Stimulated activated effector memory CD8-positive, alpha-beta T cell treated with anti-CD3 and anti-CD28 coated beads, Interleukin-12 subunit alpha, Interleukin-12 subunit beta, amount 100 ng/mL, for 72 hours (primary cell): ENCODE results near the gene SOX12.

Experiments used
- ATAC-seq: fragments of 150-1000 bp; cut with Tn5 transposase; 2 replicates; pipeline ENCODE4 v1.10.0; 2021
- DNase-seq, 2 donors: peaks; one replicate each; pipeline ENCODE4 v3.0.0; 2021 to 2022; ENCODE audit warnings: low spot score in 2 of 2
- H3K27ac Mint-ChIP-seq: one replicate; pipeline ENCODE4 v1.8.0; 2022; ENCODE audit warnings: mild to moderate bottlenecking, mixed read lengths
- H3K36me3 Mint-ChIP-seq: one replicate; pipeline ENCODE4 v1.8.0; 2022; ENCODE audit warnings: mild to moderate bottlenecking, mixed read lengths
- H3K4me1 Mint-ChIP-seq: one replicate; pipeline ENCODE4 v1.8.0; 2022; ENCODE audit warnings: mixed read lengths
- H3K4me3 Mint-ChIP-seq: one replicate; pipeline ENCODE4 v1.8.0; 2022; ENCODE audit warnings: mild to moderate bottlenecking, mixed read lengths
- H3K9me3 Mint-ChIP-seq: one replicate; pipeline ENCODE4 v1.8.0; 2022; ENCODE audit warnings: mixed read lengths

SOX12 gene

DNA sequence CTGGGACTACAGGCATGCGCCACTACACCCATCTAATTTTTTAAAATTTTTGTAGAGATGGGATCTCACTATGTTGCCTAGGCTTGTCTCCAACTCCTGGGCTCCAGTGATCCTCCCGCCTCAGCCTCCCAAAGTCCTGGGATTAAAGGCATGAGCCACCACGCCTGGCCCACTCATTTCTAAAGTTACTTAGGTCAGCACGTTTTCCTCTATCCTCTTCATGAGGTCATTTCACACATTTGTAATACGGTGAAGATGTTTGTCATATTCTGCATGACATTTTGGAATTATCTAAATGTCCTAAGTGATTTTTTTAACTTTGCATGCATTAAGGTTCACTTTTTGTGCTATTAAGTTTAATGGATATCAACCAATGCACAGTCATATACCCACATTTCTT lies 11.9 kb upstream of the SOX12 start:
- peaks cover 5% of the 10 kb centered on the region for H3K4me1 Mint-ChIP-seq
- H3K4me3 Mint-ChIP-seq: no peak overlapping the region
- no peaks in the 10 kb centered on the region for H3K9me3 Mint-ChIP-seq
- no peak overlapping the region for H3K27ac Mint-ChIP-seq
- ATAC-seq (no peak), DNase-seq (no peak)
- H3K36me3 Mint-ChIP-seq: peaks cover 6% of the 10 kb centered on the region

DNA sequence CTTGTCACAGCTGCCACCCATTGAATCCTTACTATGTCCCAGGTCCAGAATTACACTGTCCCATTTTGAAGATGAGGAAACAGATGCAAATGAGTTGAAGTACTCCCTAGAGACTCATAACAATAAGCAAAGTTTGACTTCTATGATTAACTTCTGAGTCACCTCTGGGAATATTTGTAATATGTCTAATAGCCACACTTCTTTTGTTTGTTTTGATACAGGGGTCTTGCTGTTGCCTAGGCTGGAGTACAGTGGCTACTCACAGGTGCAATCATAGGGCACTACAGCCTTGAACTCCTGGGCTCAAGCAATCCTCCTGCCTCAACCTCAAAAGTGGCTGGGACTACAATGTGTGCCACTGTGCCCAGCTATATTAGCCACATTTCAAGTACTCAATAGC lies 11.4 kb upstream of the SOX12 start:
- H3K4me3 Mint-ChIP-seq: no peak overlapping the region
- DNase-seq: no peak
- ATAC-seq: no peak
- H3K36me3 Mint-ChIP-seq: peaks cover 6% of the 10 kb centered on the region
- H3K4me1 Mint-ChIP-seq: peaks cover 5% of the 10 kb centered on the region
- no peaks in the 10 kb centered on the region for H3K9me3 Mint-ChIP-seq
- no peak overlapping the region for H3K27ac Mint-ChIP-seq

DNA sequence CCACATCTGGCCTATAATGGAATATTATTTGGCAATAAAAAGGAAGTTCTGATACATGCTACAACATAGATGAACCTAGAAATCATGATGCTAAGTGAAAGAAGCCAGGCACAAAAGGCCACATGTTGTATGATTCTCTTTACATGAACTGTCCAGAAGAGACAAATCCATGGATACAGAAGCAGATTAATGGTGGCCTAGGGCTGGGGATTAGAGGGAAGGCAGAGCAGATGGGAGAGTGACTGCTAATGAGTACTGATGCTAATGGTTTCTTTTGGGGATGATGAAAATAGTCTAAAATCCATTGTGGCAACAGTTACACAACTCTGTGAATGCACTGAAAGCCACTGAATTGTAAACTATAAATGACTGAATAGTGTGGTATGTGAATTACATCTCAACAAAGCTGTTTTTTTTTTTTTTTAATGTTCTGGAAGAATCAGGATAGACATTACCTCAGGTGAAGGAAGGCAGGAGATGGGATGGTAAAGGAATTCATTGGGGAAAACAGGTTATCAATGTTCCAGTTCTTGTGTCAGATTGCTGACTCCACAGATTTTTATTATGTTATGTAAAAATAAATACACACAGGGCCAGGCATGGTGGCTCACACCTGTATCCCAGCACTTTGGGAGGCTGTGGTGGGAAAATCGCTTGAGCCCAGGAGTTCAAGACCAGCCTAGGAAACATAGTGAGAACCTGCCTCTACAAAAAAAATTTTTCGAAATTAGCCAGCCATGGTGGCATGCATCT lies 8.9 kb upstream of the SOX12 start:
- Mint-ChIP-seq H3K9me3 (no peaks in the 10 kb centered on the region), H3K4me1 (no peaks in the 10 kb centered on the region), H3K36me3 (no peaks in the 10 kb centered on the region), H3K27ac (no peak overlapping the region), H3K4me3 (no peak overlapping the region)
- DNase-seq (no peak), ATAC-seq (no peak)

DNA sequence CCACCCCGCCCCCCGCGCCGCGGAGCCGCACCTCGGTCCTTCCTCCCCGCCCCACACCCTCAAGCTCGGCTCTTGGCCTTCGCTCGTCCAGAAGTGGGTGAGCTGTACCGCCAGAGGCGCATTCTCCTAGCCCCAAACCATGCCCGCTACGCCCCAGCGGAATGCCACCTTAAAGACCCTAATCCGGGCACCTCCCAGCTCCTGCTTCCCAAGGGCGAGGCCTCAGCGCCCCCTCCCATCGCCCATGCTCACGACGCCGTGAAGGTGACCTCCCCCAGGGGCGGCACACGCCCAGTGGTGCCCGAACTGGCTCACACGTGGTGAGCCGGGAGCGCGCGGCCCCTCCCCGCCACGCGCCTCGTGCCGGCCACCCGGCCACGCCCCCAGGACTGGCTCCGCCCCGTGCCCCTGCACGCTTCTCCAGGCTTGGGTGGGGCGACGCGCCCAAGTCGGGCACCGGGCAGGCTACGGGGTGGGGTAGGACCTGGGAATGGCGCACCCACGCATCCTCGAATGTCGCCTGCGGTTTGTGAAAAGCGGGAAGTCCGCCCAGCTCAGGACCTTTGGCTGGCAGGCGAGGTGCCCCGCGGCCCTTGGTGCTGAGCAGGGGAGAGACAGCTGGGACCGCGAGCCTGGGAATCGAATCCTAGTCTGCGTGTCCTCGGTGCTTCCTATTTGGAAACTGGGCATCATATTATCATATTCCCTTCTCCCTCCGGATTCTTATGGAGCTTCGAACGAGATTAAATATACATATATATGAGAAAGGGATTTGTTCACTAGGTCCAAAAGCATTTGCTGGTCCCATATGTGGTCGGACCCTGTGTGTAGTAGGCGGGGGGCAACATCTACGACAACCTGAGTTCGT lies 941 bp upstream of the SOX12 start:
- Mint-ChIP-seq H3K27ac (peak overlapping the region; percentile 23), H3K9me3 (no peaks in the 10 kb centered on the region), H3K4me3 (peak overlapping the region; percentile 78), H3K36me3 (peaks cover 20% of the 10 kb centered on the region), H3K4me1 (peaks cover 20% of the 10 kb centered on the region)
- peak; percentile 76 for ATAC-seq
- peak; percentile 88 to 95 for DNase-seq

DNA sequence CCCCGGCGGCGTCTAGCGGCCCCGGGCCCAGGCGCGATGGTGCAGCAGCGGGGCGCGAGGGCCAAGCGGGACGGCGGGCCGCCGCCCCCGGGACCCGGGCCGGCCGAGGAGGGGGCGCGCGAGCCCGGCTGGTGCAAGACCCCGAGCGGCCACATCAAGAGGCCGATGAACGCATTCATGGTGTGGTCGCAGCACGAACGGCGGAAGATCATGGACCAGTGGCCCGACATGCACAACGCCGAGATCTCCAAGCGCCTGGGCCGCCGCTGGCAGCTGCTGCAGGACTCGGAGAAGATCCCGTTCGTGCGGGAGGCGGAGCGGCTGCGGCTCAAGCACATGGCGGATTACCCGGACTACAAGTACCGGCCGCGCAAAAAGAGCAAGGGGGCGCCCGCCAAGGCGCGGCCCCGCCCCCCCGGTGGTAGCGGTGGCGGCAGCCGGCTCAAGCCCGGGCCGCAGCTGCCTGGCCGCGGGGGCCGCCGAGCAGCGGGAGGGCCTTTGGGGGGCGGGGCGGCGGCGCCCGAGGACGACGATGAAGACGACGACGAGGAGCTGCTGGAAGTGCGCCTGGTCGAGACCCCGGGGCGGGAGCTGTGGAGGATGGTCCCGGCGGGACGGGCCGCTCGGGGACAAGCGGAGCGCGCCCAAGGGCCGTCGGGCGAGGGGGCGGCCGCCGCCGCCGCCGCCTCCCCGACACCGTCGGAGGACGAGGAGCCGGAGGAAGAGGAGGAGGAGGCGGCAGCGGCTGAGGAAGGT lies 715 bp downstream of the SOX12 start:
- H3K4me1 Mint-ChIP-seq: peaks cover 29% of the 10 kb centered on the region
- H3K4me3 Mint-ChIP-seq: peak overlapping the region; percentile 78
- ATAC-seq (no peak), DNase-seq (peak; percentile 34 to 81)
- no peak overlapping the region for H3K27ac Mint-ChIP-seq
- H3K36me3 Mint-ChIP-seq: peaks cover 20% of the 10 kb centered on the region
- no peaks in the 10 kb centered on the region for H3K9me3 Mint-ChIP-seq

DNA sequence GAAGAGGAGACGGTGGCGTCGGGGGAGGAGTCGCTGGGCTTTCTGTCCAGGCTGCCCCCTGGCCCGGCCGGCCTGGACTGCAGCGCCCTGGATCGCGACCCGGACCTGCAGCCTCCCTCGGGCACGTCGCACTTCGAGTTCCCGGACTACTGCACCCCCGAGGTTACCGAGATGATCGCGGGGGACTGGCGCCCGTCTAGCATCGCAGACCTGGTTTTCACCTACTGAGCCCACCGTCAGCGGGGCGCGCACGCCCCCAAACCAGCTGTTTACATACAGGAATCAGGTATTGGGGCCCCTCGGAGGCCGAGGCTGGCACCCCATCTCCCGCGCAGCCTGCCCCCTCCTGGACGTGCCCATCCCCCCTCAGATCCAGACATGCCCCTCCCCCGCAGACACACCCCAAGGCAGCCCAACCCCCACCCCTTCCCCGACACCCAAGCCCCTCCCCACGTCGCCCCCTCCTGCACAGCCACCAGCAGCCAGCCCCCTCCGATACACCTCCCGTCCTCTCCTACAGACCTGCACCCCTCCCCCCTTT lies 1.4 kb downstream of the SOX12 start:
- ATAC-seq: no peak
- H3K9me3 Mint-ChIP-seq: no peaks in the 10 kb centered on the region
- peak; percentile 14 to 68 for DNase-seq

DNA sequence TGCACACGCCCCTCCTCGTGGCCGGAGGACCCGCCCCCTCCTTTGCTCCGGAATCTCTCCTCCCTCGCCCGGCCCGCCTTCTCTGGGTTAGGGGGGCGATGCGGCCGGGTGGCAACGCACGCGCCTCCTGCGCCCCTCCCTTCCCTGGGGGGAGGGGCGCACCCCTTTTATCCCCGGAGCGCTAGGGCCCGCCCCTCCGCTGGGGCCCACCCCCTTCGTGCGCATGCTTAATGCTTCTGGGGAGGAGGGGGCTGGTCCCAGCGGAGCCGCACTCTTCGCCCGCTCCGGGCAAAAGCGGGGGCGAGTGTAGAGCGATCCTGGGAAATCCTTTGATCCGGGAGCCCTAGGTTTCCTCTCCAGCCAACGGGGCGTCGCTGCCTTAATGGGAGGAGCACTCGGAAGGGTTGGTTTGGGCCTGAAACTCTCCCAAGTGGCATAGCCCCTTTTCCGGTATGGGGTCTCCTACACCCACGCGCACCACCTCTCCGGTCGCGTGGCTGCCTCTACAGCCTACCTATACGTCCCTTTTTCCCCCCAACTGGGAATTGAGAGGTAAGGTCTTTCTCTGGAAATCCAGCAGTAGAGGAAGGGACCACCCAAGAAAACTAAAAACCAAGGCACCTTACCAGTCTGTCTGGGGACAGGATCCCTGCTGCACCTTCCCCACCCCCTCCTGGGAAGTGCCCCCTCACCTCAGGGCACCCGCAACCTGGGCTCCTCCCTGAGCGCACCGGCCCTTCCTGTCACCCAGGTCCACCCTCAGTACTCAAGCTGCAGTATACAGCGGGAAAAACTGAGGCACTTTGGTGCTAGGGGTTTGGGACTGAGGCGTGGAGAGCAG lies 2.1 kb downstream of the SOX12 start:
- ATAC-seq: peak; percentile 0
- Mint-ChIP-seq H3K4me1 (peaks cover 29% of the 10 kb centered on the region), H3K9me3 (no peaks in the 10 kb centered on the region), H3K36me3 (peaks cover 20% of the 10 kb centered on the region), H3K4me3 (peak overlapping the region; percentile 78), H3K27ac (no peak overlapping the region)
- DNase-seq: peak; percentile 55 to 83

More for the DNA sequence above, 1.4 kb downstream of the SOX12 start:
- Mint-ChIP-seq H3K4me1 (peaks cover 29% of the 10 kb centered on the region), H3K36me3 (peaks cover 20% of the 10 kb centered on the region), H3K4me3 (peak overlapping the region; percentile 78), H3K27ac (no peak overlapping the region)

DNA sequence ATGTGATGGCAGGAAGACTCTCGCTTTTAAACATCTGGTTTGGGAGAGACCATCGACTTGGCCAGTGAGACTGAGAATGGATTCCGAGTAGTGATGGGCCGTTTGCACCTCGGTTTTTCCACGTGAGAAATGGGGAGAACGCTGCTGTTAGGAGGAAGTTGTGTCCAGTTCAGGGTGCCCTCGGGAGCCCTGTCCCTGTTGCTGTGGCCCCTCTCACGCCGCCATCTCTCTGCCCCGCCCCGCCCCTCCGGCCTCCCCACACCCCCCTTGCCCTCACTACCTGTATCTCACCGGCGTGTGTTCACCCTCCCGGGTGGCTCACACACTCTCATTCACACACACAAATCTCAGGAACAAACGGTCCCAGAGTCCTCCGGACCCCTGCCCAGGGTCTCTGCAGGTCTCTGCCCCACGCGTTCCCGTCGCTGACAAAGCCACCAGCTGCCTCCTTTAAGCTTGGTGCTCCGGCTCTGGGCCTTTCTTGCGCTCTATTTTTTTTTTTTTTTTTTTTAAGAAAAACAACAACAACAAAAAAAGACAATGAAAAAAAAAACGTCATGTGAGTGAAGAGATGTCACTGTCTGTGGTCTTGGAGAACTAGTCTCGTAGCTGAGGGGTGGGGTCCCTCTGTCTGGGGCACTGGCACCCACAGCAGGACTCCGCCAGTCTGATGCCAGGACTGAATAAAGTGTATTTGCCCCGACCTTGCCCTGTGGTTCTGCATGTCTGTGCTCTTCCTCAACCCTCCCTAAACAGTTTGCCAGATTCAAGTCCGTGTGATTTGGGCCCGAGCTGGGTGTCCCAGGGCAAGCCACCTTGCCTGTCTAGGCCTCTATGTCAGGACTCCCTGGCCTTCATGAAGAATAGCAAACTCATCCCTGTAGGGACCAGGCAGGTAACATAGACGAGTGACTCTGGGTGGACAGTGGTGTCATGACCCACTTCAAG lies 2.9 kb downstream of the SOX12 start:
- Mint-ChIP-seq H3K27ac (peak overlapping the region; percentile 16), H3K36me3 (peaks cover 20% of the 10 kb centered on the region), H3K4me1 (peaks cover 29% of the 10 kb centered on the region)

DNA sequence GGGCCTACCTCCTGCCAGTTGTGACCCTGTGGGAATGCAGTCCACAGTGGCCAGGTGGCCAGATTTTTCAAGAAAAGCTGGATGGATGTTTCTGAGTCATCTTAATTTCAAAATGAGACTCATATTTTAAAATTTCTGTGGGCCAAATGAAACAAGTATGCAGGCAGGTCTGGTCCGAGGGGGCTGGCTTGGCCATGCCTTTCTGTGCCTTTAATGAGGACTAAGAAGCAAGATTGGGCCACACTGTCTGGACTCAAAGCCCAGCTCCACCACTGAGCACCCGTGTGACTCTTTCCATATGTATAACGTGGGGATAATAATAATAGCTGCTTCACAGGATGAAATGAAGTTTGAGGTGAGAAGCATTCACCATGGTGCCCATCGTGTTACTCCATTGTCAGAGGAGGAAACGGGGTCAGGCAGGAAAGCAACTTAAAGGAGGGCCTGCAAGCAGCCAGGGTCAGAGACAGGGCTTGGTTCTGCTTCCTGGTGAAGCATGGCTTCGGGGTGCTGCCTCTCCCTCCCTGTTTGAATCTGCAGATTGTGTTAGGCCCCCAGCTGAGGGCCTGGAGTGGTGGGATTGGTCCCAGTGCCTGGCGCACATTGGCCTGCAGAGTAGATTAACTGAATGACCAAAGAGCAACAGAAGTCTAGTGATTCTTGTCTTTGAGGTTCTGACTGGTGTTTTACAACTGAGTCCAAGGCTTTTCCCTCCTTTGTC lies 3.8 kb downstream of the SOX12 start:
- no peak for ATAC-seq
- peaks cover 26% of the 10 kb centered on the region for H3K4me1 Mint-ChIP-seq
- DNase-seq: peak in 1 of 2 donors; percentile 53
- peak overlapping the region; percentile 78 for H3K4me3 Mint-ChIP-seq
- H3K27ac Mint-ChIP-seq: peak overlapping the region; percentile 16
- H3K36me3 Mint-ChIP-seq: peaks cover 19% of the 10 kb centered on the region
- no peaks in the 10 kb centered on the region for H3K9me3 Mint-ChIP-seq

More for the DNA sequence above, 2.9 kb downstream of the SOX12 start:
- Mint-ChIP-seq H3K4me3 (peak overlapping the region; percentile 78), H3K9me3 (no peaks in the 10 kb centered on the region)
- ATAC-seq: no peak
- DNase-seq: no peak

DNA sequence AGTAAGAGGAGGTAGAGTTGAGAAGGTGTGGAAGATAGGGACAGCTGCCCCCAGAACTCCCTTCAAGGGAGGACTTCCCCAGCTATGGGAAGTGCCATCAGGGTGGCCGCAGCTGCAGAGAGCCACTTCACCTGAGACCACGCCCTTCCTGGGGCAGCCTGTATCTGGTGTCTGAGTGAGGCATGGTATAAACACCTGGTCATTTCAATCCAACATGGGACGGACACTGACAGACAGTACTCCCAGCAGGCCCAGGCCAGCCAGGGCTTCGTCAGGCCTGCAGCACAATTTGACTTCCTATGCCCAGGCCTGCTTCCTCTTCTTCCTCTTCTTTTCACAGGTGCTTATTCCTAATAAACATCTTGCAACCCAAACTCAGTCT lies 4.5 kb downstream of the SOX12 start:
- DNase-seq (no peak), ATAC-seq (no peak)
- Mint-ChIP-seq H3K4me3 (no peak overlapping the region), H3K4me1 (peaks cover 22% of the 10 kb centered on the region), H3K9me3 (no peaks in the 10 kb centered on the region), H3K27ac (no peak overlapping the region), H3K36me3 (peaks cover 12% of the 10 kb centered on the region)

DNA sequence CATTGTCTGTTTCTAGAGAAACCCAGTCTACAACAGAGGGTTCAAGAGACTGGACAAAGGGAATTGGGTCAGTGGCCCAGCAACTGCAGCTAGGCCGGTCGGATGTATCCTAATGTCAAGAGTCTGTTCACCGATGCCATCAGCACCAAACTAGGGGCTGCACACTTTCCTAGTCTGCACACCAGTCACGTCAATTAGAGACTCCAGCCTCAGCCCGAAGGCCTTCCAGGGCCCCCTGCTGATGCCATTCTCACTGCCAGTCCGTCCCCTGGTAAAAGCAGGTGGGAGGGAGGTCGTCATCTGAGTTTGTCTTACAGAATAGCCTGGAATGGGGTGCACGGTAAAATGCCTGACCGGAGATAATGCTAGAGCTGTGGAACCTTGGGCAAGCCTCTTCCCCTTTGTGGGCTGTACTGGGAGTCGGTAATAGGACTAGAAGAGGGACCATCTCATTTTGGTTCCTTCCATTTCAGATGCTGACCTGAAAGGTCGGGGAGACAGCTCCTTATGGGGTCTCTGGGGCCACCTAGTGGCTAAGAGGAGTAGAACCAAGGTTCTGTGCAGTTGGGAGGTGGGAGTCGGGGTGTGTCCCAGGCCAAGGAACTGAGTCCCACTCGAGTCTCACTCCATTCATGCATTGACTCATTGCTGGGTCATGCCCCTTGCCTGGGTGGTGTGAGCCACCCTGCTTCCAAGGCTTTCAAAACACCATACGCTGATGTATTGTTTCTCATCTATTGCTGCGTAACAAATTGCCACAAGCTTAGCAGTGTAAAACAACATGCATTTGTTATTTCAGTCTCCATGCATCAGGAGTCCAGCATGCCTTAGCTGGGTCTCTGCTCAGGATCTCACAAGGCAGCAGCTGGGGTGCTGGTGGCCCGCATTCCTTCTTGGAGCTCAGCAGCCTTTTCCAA lies 5.1 kb downstream of the SOX12 start:
- H3K27ac Mint-ChIP-seq: no peak overlapping the region
- ATAC-seq (peak; percentile 69), DNase-seq (peak; percentile 42 to 72)
- H3K4me1 Mint-ChIP-seq: peaks cover 22% of the 10 kb centered on the region
- H3K36me3 Mint-ChIP-seq: peaks cover 8% of the 10 kb centered on the region
- H3K4me3 Mint-ChIP-seq: no peak overlapping the region
- H3K9me3 Mint-ChIP-seq: no peaks in the 10 kb centered on the region

DNA sequence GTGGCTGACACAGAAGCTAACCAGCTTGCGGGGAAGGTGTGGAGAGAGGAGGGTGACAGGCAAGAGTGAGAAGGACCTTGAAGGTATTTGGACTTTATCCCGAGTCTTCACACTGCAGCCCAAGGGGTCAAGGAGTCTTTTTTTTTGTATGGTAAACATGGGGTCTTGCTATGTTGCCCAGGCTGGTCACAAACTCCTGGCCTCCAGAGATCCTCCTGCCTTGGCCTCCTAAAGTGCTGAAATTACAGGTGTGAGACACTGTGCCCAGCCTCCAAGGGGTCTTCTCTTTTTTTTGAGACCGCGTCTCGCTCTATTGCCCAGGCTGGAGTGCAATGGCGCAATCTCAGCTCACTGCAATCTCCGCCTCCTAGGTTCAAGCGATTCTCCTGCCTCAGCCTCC lies 9.2 kb downstream of the SOX12 start:
- H3K36me3 Mint-ChIP-seq: no peaks in the 10 kb centered on the region
- ATAC-seq: no peak

More for the DNA sequence above, 9.2 kb downstream of the SOX12 start:
- Mint-ChIP-seq H3K27ac (no peak overlapping the region), H3K4me1 (peaks cover 9% of the 10 kb centered on the region), H3K4me3 (no peak overlapping the region), H3K9me3 (no peaks in the 10 kb centered on the region)
- no peak for DNase-seq
